ENCODE data around the gene MIER2. TPM values are rescaled to one million over a fixed set of nuclear protein-coding genes. Genes with fewer than 3 reads are reported as not detected.

Gene MIER2
- total and polyA plus RNA-seq, 7 donors, result 6.6 to 31.9 (median 12.3) TPM

GRCh38 chr19:279231-279630 is 65.4 kb downstream of the MIER2 start:
- H3K36me3 ChIP-seq, result no peaks in the 10 kb centered on the region
- 89 to 93% methylated on average over 8 of the region's 8 CpGs for WGBS, 2 donors
- H3K9me3 ChIP-seq, result no peaks in the 10 kb centered on the region
- H3K27ac ChIP-seq, result no peak overlapping the region
- DNase-seq, result no peak
- peaks cover 4 to 48% (median 18%) of the 10 kb centered on the region in 3 donors for H3K27me3 ChIP-seq
- H3K4me1 ChIP-seq, result no peaks in the 10 kb centered on the region
- intact Hi-C loops (cut with DNase I), result no loop called here
- no peak overlapping the region for H3K4me3 ChIP-seq
- no peak for TF ChIP-seq POLR2A (IDR thresholded peaks at IDR 0.05)
- TF ChIP-seq, protein P1, sequence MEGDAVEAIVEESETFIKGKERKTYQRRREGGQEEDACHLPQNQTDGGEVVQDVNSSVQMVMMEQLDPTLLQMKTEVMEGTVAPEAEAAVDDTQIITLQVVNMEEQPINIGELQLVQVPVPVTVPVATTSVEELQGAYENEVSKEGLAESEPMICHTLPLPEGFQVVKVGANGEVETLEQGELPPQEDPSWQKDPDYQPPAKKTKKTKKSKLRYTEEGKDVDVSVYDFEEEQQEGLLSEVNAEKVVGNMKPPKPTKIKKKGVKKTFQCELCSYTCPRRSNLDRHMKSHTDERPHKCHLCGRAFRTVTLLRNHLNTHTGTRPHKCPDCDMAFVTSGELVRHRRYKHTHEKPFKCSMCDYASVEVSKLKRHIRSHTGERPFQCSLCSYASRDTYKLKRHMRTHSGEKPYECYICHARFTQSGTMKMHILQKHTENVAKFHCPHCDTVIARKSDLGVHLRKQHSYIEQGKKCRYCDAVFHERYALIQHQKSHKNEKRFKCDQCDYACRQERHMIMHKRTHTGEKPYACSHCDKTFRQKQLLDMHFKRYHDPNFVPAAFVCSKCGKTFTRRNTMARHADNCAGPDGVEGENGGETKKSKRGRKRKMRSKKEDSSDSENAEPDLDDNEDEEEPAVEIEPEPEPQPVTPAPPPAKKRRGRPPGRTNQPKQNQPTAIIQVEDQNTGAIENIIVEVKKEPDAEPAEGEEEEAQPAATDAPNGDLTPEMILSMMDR (IDR thresholded peaks at IDR 0.05), result no peak
- no peak for TF ChIP-seq POLR2AphosphoS5 (IDR thresholded peaks at IDR 0.05)
- no peak for TF ChIP-seq EP300 (IDR thresholded peaks at IDR 0.05)

GRCh38 chr19:277581-278165 is 66.9 kb downstream of the MIER2 start:
- H3K27me3 ChIP-seq, result peaks cover 4 to 48% (median 18%) of the 10 kb centered on the region in 3 donors
- intact Hi-C loops (cut with DNase I), result no loop called here
- H3K4me3 ChIP-seq, result no peak overlapping the region
- no peaks in the 10 kb centered on the region for H3K36me3 ChIP-seq
- no peak overlapping the region for H3K27ac ChIP-seq
- WGBS, 2 donors, result 47 to 78% methylated on average over 21 of the region's 21 CpGs
- TF ChIP-seq POLR2A (IDR thresholded peaks at IDR 0.05), result no peak
- no peak for TF ChIP-seq POLR2AphosphoS5 (IDR thresholded peaks at IDR 0.05)
- no peak for TF ChIP-seq EP300 (IDR thresholded peaks at IDR 0.05)
- TF ChIP-seq, protein P1 (IDR thresholded peaks at IDR 0.05), result no peak
- DNase-seq, result no peak
- no peaks in the 10 kb centered on the region for H3K9me3 ChIP-seq
- H3K4me1 ChIP-seq, result no peaks in the 10 kb centered on the region

DNA sequence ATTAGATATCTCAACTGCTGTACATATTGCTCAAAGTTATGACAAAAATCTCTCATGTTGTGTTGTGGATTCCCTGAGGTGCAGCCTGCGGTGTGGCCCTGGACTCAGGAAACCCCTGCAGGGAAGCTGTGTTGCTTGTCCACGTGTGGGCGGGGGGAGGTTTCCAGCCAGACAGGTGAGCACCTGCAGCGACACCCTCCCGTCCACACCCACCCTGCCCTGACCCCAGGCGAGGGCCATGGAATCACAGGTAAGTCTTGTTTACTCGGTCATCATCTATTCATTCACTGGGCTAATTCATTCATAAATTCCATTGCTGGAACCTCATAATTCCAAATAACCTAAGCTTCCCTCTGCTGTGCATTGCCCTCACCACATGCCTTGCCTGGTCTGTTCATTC is 67.5 kb downstream of the MIER2 start:
- TF ChIP-seq POLR2A (IDR thresholded peaks at IDR 0.05) (no peak), EP300 (IDR thresholded peaks at IDR 0.05) (no peak), POLR2AphosphoS5 (IDR thresholded peaks at IDR 0.05) (no peak)
- TF ChIP-seq, protein P1 (IDR thresholded peaks at IDR 0.05), result no peak
- DNase-seq, result no peak
- Histone ChIP-seq H3K4me1 (no peaks in the 10 kb centered on the region), H3K27me3 (peaks cover 4 to 48% (median 18%) of the 10 kb centered on the region in 3 donors), H3K27ac (no peak overlapping the region), H3K4me3 (no peak overlapping the region), H3K9me3 (no peaks in the 10 kb centered on the region), H3K36me3 (no peaks in the 10 kb centered on the region)
- intact Hi-C loops (cut with DNase I), result no loop called here
- WGBS, 2 donors, result 65 to 77% methylated on average over 7 of the region's 7 CpGs

DNA sequence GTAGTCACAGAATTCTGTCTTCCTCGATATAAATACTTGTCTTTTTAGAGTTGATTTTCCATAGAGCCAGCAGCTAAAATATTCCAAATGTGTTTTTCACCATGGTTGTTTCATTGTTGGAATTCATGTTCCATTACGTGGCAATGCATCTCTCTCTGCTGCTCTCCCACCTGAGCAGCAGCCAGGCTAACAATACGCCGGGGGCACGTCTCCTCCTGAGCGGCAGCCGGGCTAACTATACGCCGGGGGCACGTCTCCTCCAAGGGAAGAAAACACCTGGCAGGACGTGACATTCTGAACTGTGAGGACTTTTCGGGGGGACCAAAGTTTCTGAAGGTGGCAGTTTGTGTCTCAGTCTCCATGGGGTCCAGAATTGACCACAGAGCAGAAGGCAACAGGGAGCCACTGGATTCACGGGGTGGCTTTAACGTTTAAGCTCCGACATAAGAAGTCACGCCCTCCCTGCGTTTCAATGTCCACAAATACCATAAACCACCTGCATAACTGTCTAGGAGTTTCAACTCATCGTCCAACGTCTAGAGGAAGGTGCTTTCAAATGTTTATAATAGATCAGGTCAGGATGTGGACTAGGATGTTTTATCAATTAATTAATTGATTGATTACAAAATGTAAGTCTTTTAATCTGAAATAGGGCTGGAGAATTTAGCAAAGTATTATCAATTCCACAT is 68.5 kb downstream of the MIER2 start:
- TF ChIP-seq POLR2AphosphoS5 (IDR thresholded peaks at IDR 0.05) (no peak), POLR2A (IDR thresholded peaks at IDR 0.05) (no peak), EP300 (IDR thresholded peaks at IDR 0.05) (no peak)
- TF ChIP-seq, protein P1 (IDR thresholded peaks at IDR 0.05), result no peak
- intact Hi-C loops (cut with DNase I), result no loop called here

More for the DNA sequence above, 68.5 kb downstream of the MIER2 start:
- Histone ChIP-seq H3K4me1 (no peaks in the 10 kb centered on the region), H3K27ac (no peak overlapping the region), H3K36me3 (no peaks in the 10 kb centered on the region), H3K27me3 (peaks cover 4 to 45% (median 18%) of the 10 kb centered on the region in 3 donors), H3K9me3 (no peaks in the 10 kb centered on the region), H3K4me3 (no peak overlapping the region)
- 65 to 87% methylated on average over 19 of the region's 19 CpGs for WGBS, 2 donors
- DNase-seq, result no peak

All from sigmoid colon (tissue), 7 donors.